Measurements from ENCODE around the gene TCF12.
A peak's percentile ranks its signal among the peaks of the same experiment; 100 is the strongest.
"Not testable (repeated sequence)": the region's sequence is repeated elsewhere in the genome, so short reads cannot be mapped to it uniquely, and the experiment has no call there.

The TCF12 gene

GRCh38 chr15:56982987-56983386, 64.5 kb downstream of the TCF12 start:
- FAIRE-seq, result no peak

GRCh38 chr15:56984681-56985481, 66.4 kb downstream of the TCF12 start:
- FAIRE-seq, result no peak

GRCh38 chr15:56985856-56986255, 67.4 kb downstream of the TCF12 start:
- FAIRE-seq, result no peak

GRCh38 chr15:56987286-56987685, 68.8 kb downstream of the TCF12 start:
- FAIRE-seq, result no peak

- no peak for FAIRE-seq
Measured at GRCh38 chr15:56988219-56988618, 69.8 kb downstream of the TCF12 start.

GRCh38 chr15:56989411-56989924, 71.0 kb downstream of the TCF12 start:
- no peak for FAIRE-seq

- no peak for FAIRE-seq
Measured at GRCh38 chr15:56991017-56991416, 72.6 kb downstream of the TCF12 start.

GRCh38 chr15:56992725-56993124, 74.3 kb downstream of the TCF12 start:
- no peak for FAIRE-seq

GRCh38 chr15:56994280-56994679, 75.8 kb downstream of the TCF12 start:
- peak; percentile 83 for FAIRE-seq

GRCh38 chr15:56996093-56996492, 77.6 kb downstream of the TCF12 start:
- FAIRE-seq, result no peak

- FAIRE-seq, result no peak
Measured at GRCh38 chr15:56996746-56997470, 78.5 kb downstream of the TCF12 start.

- no peak for FAIRE-seq
Measured at GRCh38 chr15:57003418-57003817, 85.0 kb downstream of the TCF12 start.

- no peak for FAIRE-seq
Measured at GRCh38 chr15:57005244-57005643, 86.8 kb downstream of the TCF12 start.

- not testable (repeated sequence) for FAIRE-seq
Measured at GRCh38 chr15:57007797-57008196, 89.4 kb downstream of the TCF12 start.

- FAIRE-seq, result no peak
Measured at GRCh38 chr15:57010724-57011123, 92.3 kb downstream of the TCF12 start.

GRCh38 chr15:57012556-57012955, 94.1 kb downstream of the TCF12 start:
- no peak for FAIRE-seq

GRCh38 chr15:57014896-57015295, 96.5 kb downstream of the TCF12 start:
- not testable (repeated sequence) for FAIRE-seq

GRCh38 chr15:57015360-57015759, 96.9 kb downstream of the TCF12 start:
- no peak for FAIRE-seq

- peak; percentile 38 for FAIRE-seq
Measured at GRCh38 chr15:57015897-57016296, 97.5 kb downstream of the TCF12 start.

GRCh38 chr15:57017024-57017423, 98.6 kb downstream of the TCF12 start:
- no peak for FAIRE-seq

- FAIRE-seq, result no peak
Measured at GRCh38 chr15:57018151-57018550, 99.7 kb downstream of the TCF12 start.

- FAIRE-seq, result no peak
Measured at GRCh38 chr15:57019496-57020160, 101.2 kb downstream of the TCF12 start.

- FAIRE-seq, result no peak
Measured at GRCh38 chr15:57025264-57025926, 107.0 kb downstream of the TCF12 start.
